Esophagus squamous epithelium (tissue), 5 donors: ENCODE data around the gene TXNDC8. TPM values are rescaled to one million over a fixed set of nuclear protein-coding genes. Genes with fewer than 3 reads are reported as not detected.

Source experiments
- DNase-seq: peaks from one replicate; lab custom pipeline; 2025; lab: John Stamatoyannopoulos, UW
- H3K27ac ChIP-seq, 4 donors: fragments of 200-600 bp; sonication (generic); one replicate each; pipeline ENCODE4 v1.5.1; 2016 to 2019; ENCODE audit warnings: mild to moderate bottlenecking in 1 of 4
- H3K27me3 ChIP-seq, 4 donors: fragments of 200-600 bp; sonication (generic); 1 replicate in 3 of 4; 2 replicates in 1 of 4; pipeline versions ENCODE4 v1.5.1 to v1.6.0; 2017 to 2021; ENCODE audit warnings: antibody characterized with exemption in 1 of 4
- H3K36me3 ChIP-seq, 3 donors: fragments of 200-600 bp; sonication (generic); one replicate each; pipeline ENCODE4 v1.5.1; 2016 to 2019
- H3K4me1 ChIP-seq, 3 donors: fragments of 200-600 bp; sonication (generic); one replicate each; pipeline ENCODE4 v1.5.1; 2017 to 2019
- H3K4me3 ChIP-seq, 4 donors: fragments of 200-600 bp; sonication (generic); 1 replicate in 3 of 4; 2 replicates in 1 of 4; pipeline ENCODE4 v1.5.1; 2016 to 2019; ENCODE audit warnings: mild to moderate bottlenecking in 2 of 4, moderate library complexity in 1 of 4
- H3K9me3 ChIP-seq, 3 donors: fragments of 200-600 bp; sonication (generic); one replicate each; pipeline ENCODE4 v1.5.1; 2016 to 2019
- CTCF ChIP-seq, 6 experiments: fragments of 450-650 bp in 4 of 6; fragments of 200-600 bp in 2 of 6; sonication (generic) in 2 of 6; IDR thresholded peaks; one replicate each; pipeline ENCODE4 v1.5.1; 2016 to 2019; ENCODE audit warnings: antibody characterized with exemption in 6 of 6, mild to moderate bottlenecking in 4 of 6, moderate library complexity in 4 of 6
- POLR2A ChIP-seq, 4 donors: fragments of 450-650 bp; IDR thresholded peaks; one replicate each; pipeline ENCODE4 v1.6.1; 2017; ENCODE audit warnings: antibody characterized with exemption in 4 of 4, mild to moderate bottlenecking in 4 of 4, moderate library complexity in 3 of 4
- WGBS, 2 donors: methylation state at CpG; one replicate each; pipeline ENCODE4 v1.1.5; 2018; 5-methylcytosine and 5-hydroxymethylcytosine counted together
- intact Hi-C: fragments of 100-400 bp; cut with DNase I; formaldehyde crosslinking; loops from one replicate; pipeline ENCODE4 v1.15.0; 2022
- total RNA-seq, 4 donors: library from RNA; depleted of rRNA; stranded (reverse); fragments of >200 nt; gene quantifications; one replicate each; pipeline ENCODE4 v1.1.0, GENCODE V29; 2016
- donor health status: DM: yes; HTN: yes; CAD: no.

TXNDC8 gene
- total RNA-seq, 4 donors from 2014 or later: not detected

DNA sequence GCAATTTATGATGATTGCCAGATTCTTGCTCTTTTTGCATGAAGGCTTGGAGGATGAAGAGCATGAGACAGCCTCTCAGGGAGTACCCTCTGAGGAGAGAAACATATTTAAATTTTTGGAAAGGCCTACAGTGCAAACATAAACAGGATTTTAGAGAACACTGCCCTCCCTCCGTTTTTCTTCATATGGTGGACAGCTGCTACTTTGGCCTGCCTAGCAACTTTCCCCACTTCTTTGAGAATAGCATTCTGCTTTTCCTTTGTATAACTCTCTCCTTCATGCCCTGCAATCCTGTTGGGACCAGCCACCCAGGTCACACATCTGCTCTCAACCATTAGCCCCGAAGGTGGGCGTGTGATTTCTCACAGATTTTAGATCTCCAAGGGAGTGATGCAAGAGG is 60.9 kb downstream of the TXNDC8 start:
- Histone ChIP-seq H3K27me3 (no peaks in the 10 kb centered on the region), H3K9me3 (no peaks in the 10 kb centered on the region), H3K27ac (no peak overlapping the region), H3K36me3 (no peaks in the 10 kb centered on the region), H3K4me1 (peaks cover 0 to 31% (median 10%) of the 10 kb centered on the region in 3 donors), H3K4me3 (no peak overlapping the region)
- TF ChIP-seq POLR2A (IDR thresholded peaks at IDR 0.05): no peak
- TF ChIP-seq CTCF (IDR thresholded peaks at IDR 0.05): no peak
- DNase-seq: no peak
- intact Hi-C loops: no loop called here
- 29 to 36% methylated on average over 3 of the region's 3 CpGs for WGBS, 2 donors

DNA sequence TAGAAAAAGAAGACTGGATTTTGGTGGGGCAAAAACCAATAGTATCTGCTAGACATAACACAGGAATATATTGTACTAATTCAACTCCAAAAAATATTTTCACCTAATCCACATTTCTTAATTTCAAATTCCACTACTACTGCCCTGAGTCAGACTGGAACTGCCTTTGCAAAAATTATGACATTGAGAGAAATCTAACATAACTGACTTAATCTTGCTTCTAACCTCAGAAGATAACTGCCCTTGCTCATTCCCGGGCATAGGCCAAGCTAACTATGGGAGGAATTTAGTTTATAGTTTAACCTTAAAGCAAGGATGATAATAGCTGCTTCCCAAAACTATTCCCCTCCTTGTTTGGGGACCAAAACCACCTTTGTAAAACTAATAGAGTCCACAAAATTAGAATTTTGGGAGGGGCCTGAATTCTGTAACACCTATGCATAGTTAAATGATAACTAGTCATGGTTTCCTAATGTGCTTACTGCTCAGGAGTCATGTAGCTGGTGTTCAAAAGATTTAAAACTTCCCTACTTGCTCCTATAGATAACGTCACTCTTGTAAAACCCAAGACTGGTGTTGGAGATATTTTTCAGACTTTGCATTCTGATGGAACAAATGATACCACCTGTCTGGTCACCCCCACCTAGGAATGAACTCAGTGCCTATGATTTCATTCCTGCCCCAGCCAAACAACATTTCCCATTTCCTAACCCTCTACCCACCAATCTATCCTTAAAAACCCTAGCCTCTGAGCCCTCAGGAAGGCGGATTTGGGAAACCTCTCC is 67.3 kb downstream of the TXNDC8 start:
- WGBS, 2 donors: 91% methylated on average over 3 of the region's 3 CpGs
- no peak for DNase-seq
- no peak for TF ChIP-seq CTCF (IDR thresholded peaks at IDR 0.05)
- Histone ChIP-seq H3K9me3 (no peaks in the 10 kb centered on the region), H3K4me1 (peaks cover 0 to 6% (median 5%) of the 10 kb centered on the region in 3 donors), H3K27me3 (no peaks in the 10 kb centered on the region), H3K36me3 (no peaks in the 10 kb centered on the region), H3K4me3 (no peak overlapping the region), H3K27ac (no peak overlapping the region)
- intact Hi-C loops: no loop called here

DNA sequence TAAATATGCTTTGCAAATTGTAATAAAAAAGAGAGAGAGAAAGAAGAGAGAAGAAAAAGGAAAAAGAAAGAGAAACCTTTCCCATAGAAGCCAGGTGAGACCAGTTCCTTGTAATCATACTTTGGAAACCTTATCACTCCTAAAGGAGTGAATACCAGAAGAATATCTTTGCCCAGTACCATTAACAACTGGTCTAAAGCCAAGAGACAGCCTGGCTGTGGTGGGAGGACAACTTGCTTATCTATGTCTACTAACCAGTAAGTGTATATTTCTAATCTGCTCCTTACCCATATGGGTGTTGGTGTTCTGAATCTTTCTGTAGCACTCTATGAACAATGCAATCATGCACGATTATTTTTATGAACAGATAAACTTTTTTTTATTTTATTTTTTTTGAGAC is 70.9 kb downstream of the TXNDC8 start:
- 32 to 80% methylated on average over 1 of the region's 1 CpG for WGBS, 2 donors
- no peak overlapping the region for H3K27ac ChIP-seq
- TF ChIP-seq CTCF (IDR thresholded peaks at IDR 0.05) (no peak), POLR2A (IDR thresholded peaks at IDR 0.05) (no peak)

GRCh38 chr9:110261632-110262031 is 76.0 kb downstream of the TXNDC8 start:
- H3K4me1 ChIP-seq: peaks cover 15 to 26% (median 15%) of the 10 kb centered on the region in 3 donors
- WGBS, 2 donors: 74 to 84% methylated on average over 5 of the region's 5 CpGs
- no peaks in the 10 kb centered on the region for H3K9me3 ChIP-seq
- no peak for DNase-seq
- H3K27me3 ChIP-seq: no peaks in the 10 kb centered on the region
- intact Hi-C loops: no loop called here
- no peak overlapping the region for H3K27ac ChIP-seq
- H3K36me3 ChIP-seq: no peaks in the 10 kb centered on the region
- no peak for TF ChIP-seq POLR2A (IDR thresholded peaks at IDR 0.05)
- TF ChIP-seq CTCF (IDR thresholded peaks at IDR 0.05): no peak
- no peak overlapping the region for H3K4me3 ChIP-seq

More for the DNA sequence above, 70.9 kb downstream of the TXNDC8 start:
- Histone ChIP-seq H3K9me3 (no peaks in the 10 kb centered on the region), H3K4me1 (peaks cover 0 to under 1% (median 0%) of the 10 kb centered on the region in 3 donors), H3K27me3 (no peaks in the 10 kb centered on the region), H3K36me3 (no peaks in the 10 kb centered on the region), H3K4me3 (no peak overlapping the region)
- DNase-seq: no peak
- intact Hi-C loops: no loop called here

- Histone ChIP-seq H3K4me3 (no peak overlapping the region), H3K27me3 (no peaks in the 10 kb centered on the region), H3K36me3 (no peaks in the 10 kb centered on the region), H3K9me3 (no peaks in the 10 kb centered on the region), H3K27ac (no peak overlapping the region), H3K4me1 (peaks cover 15 to 26% (median 15%) of the 10 kb centered on the region in 3 donors)
- intact Hi-C loops: no loop called here
- 43 to 44% methylated on average over 4 of the region's 4 CpGs for WGBS, 2 donors
- no peak for DNase-seq
- TF ChIP-seq CTCF (IDR thresholded peaks at IDR 0.05): no peak
- no peak for TF ChIP-seq POLR2A (IDR thresholded peaks at IDR 0.05)
These were observed 76.8 kb downstream of the TXNDC8 start for GRCh38 chr9:110260911-110261310.
